ENCODE measurements around the gene KIRREL3. TPM values are rescaled to one million over a fixed set of nuclear protein-coding genes. Genes with fewer than 3 reads are reported as not detected.

KIRREL3 gene
- total RNA-seq, 4 donors from 2014 or later = 0.19 TPM; not detected in 3

- intact Hi-C loops (cut with DNase I) = no loop called here
Measured at GRCh38 chr11:126433244-126433846, 567.2 kb downstream of the KIRREL3 start.

GRCh38 chr11:126432525-126432924 is 568.0 kb downstream of the KIRREL3 start:
- intact Hi-C loops (cut with DNase I) = no loop called here
- Histone ChIP-seq H3K9me3 (no peaks in the 10 kb centered on the region), H3K4me1 (peaks cover 0 to 46% (median 10%) of the 10 kb centered on the region in 3 donors), H3K36me3 (no peaks in the 10 kb centered on the region), H3K27me3 (no peaks in the 10 kb centered on the region), H3K4me3 (no peak overlapping the region), H3K27ac (peak overlapping the region in 3 of 4 donors; percentile 55 to 87 (median 75))
- no peak for DNase-seq
- TF ChIP-seq POLR2A (IDR thresholded peaks at IDR 0.05) = no peak
- no peak for TF ChIP-seq CTCF (IDR thresholded peaks at IDR 0.05)
- 89% methylated on average over 5 of the region's 6 CpGs; no CpG with 5 or more reads in 1 of the 2 donors for WGBS, 2 donors

More at GRCh38 chr11:126433244-126433846, 567.2 kb downstream of the KIRREL3 start:
- Histone ChIP-seq H3K27ac (peak overlapping the region in 2 of 4 donors; percentile 29 to 87), H3K27me3 (no peaks in the 10 kb centered on the region), H3K36me3 (no peaks in the 10 kb centered on the region), H3K9me3 (no peaks in the 10 kb centered on the region), H3K4me3 (no peak overlapping the region), H3K4me1 (peaks cover 0 to 43% (median 10%) of the 10 kb centered on the region in 3 donors)
- 63 to 75% methylated on average over 6 of the region's 11 CpGs for WGBS, 2 donors
- no peak for DNase-seq
- TF ChIP-seq POLR2A (IDR thresholded peaks at IDR 0.05) (no peak), CTCF (IDR thresholded peaks at IDR 0.05) (no peak)

GRCh38 chr11:126432065-126432461 is 568.5 kb downstream of the KIRREL3 start:
- H3K27ac ChIP-seq = peak overlapping the region; percentile 43 to 87 (median 65)
- TF ChIP-seq POLR2A (IDR thresholded peaks at IDR 0.05) (no peak), CTCF (IDR thresholded peaks at IDR 0.05) (no peak)
- no peaks in the 10 kb centered on the region for H3K27me3 ChIP-seq
- DNase-seq = no peak
- H3K4me3 ChIP-seq = no peak overlapping the region
- peaks cover 0 to 51% (median 14%) of the 10 kb centered on the region in 3 donors for H3K4me1 ChIP-seq
- intact Hi-C loops (cut with DNase I) = no loop called here
- H3K9me3 ChIP-seq = no peaks in the 10 kb centered on the region
- no CpG with 5 or more reads among the region's 3 CpGs for WGBS, 2 donors
- no peaks in the 10 kb centered on the region for H3K36me3 ChIP-seq

GRCh38 chr11:126431401-126432064 is 569.0 kb downstream of the KIRREL3 start:
- Histone ChIP-seq H3K27me3 (no peaks in the 10 kb centered on the region), H3K27ac (peak overlapping the region; percentile 43 to 87 (median 65)), H3K4me3 (no peak overlapping the region), H3K9me3 (no peaks in the 10 kb centered on the region), H3K4me1 (peaks cover 0 to 56% (median 16%) of the 10 kb centered on the region in 3 donors), H3K36me3 (no peaks in the 10 kb centered on the region)
- WGBS, 2 donors = 63% methylated on average over 11 to 12 of the region's 23 CpGs
- DNase-seq = no peak
- intact Hi-C loops (cut with DNase I) = no loop called here
- TF ChIP-seq CTCF (IDR thresholded peaks at IDR 0.05) (no peak), POLR2A (IDR thresholded peaks at IDR 0.05) (no peak)

- Histone ChIP-seq H3K4me1 (peaks cover 0 to 56% (median 16%) of the 10 kb centered on the region in 3 donors), H3K27ac (peak overlapping the region in 2 of 4 donors; percentile 75 to 87), H3K9me3 (no peaks in the 10 kb centered on the region), H3K4me3 (no peak overlapping the region), H3K27me3 (no peaks in the 10 kb centered on the region), H3K36me3 (no peaks in the 10 kb centered on the region)
- intact Hi-C loops (cut with DNase I) = no loop called here
- TF ChIP-seq POLR2A (IDR thresholded peaks at IDR 0.05) (no peak), CTCF (IDR thresholded peaks at IDR 0.05) (no peak)
- WGBS, 2 donors = 88 to 90% methylated on average over 7 to 9 of the region's 10 CpGs
- DNase-seq = no peak
Measured at GRCh38 chr11:126430581-126431335, 569.8 kb downstream of the KIRREL3 start.

Data from esophagus squamous epithelium (tissue), 5 donors.